Mesendoderm (in vitro differentiated cells): ENCODE data around the gene HNRNPF.
"Not testable (repeated sequence)": the region's sequence is repeated elsewhere in the genome, so short reads cannot be mapped to it uniquely, and the experiment has no call there.

Source experiments
- DNase-seq: peaks from one replicate; pipeline ENCODE4 v3.0.0; 2013
- H2AK5ac ChIP-seq: 2 replicates; pipeline ENCODE4 v1.6.1; 2013; ENCODE audit warnings: low read length, inconsistent platforms
- H2BK120ac ChIP-seq: 2 replicates; pipeline ENCODE4 v1.6.1; 2013; ENCODE audit warnings: low read depth, mild to moderate bottlenecking, low read length, moderate library complexity, mixed read lengths
- H2BK15ac ChIP-seq: replicated peaks from 2 replicates; pipeline ENCODE4 v1.6.1; 2013; ENCODE audit warnings: low read depth, mild to moderate bottlenecking, moderate library complexity
- H2BK5ac ChIP-seq: 2 replicates; pipeline ENCODE4 v1.6.1; 2013; ENCODE audit warnings: low read length, inconsistent platforms
- H3K18ac ChIP-seq: 2 replicates; pipeline ENCODE4 v1.6.1; 2013; ENCODE audit warnings: mild to moderate bottlenecking, low read length, mixed read lengths
- H3K23ac ChIP-seq: one replicate; pipeline ENCODE4 v1.6.1; 2013; ENCODE audit warnings: low read length
- H3K27ac ChIP-seq: 2 replicates; pipeline ENCODE4 v1.5.1; 2013; ENCODE audit warnings: low read depth, mild to moderate bottlenecking, inconsistent platforms, low read length, moderate library complexity
- H3K27me3 ChIP-seq: 2 replicates; pipeline ENCODE4 v1.6.1; 2013; ENCODE audit warnings: low read length, control low read depth, mild to moderate bottlenecking, inconsistent platforms; ENCODE audit not compliant: insufficient read depth, poor library complexity
- H3K36me3 ChIP-seq: 2 replicates; pipeline ENCODE4 v1.6.1; 2013; ENCODE audit warnings: low read length, inconsistent platforms; ENCODE audit not compliant: control insufficient read depth, insufficient read depth
- H3K4ac ChIP-seq: one replicate; pipeline ENCODE4 v1.6.1; 2013; ENCODE audit warnings: low read depth, mild to moderate bottlenecking, low read length, moderate library complexity
- H3K4me1 ChIP-seq: 2 replicates; pipeline ENCODE4 v1.6.1; 2013; ENCODE audit warnings: low read depth, low read length, inconsistent platforms; ENCODE audit not compliant: control insufficient read depth
- H3K4me2 ChIP-seq: 2 replicates; pipeline ENCODE4 v1.6.1; 2013; ENCODE audit warnings: low read length
- H3K4me3 ChIP-seq: 2 replicates; pipeline ENCODE4 v1.5.1; 2013; ENCODE audit warnings: mild to moderate bottlenecking, low read length
- H3K56ac ChIP-seq: one replicate; pipeline ENCODE4 v1.6.1; 2013; ENCODE audit warnings: low read length
- H3K79me1 ChIP-seq: 2 replicates; pipeline ENCODE4 v1.6.1; 2013; ENCODE audit warnings: low read length, inconsistent platforms
- H3K79me2 ChIP-seq: 2 replicates; pipeline ENCODE4 v1.6.1; 2013; ENCODE audit warnings: mild to moderate bottlenecking, low read length; ENCODE audit not compliant: control insufficient read depth, insufficient read depth
- H3K9ac ChIP-seq: 2 replicates; pipeline ENCODE4 v1.6.1; 2013; ENCODE audit warnings: low read length, inconsistent platforms
- H4K5ac ChIP-seq: one replicate; pipeline ENCODE4 v1.6.1; 2013; ENCODE audit warnings: low read length
- H4K8ac ChIP-seq: one replicate; pipeline ENCODE4 v1.6.1; 2013; ENCODE audit warnings: low read depth, mild to moderate bottlenecking, control low read depth, low read length, moderate library complexity
- WGBS: extraction: QIAGEN DNeasy Blood & Tissue Kit; methylation state at CpG from one replicate; pipeline ENCODE4 v1.1.7; 2013; ENCODE audit warnings: low lambda C conversion rate, missing lambda C conversion rate; ENCODE audit not compliant: insufficient coverage; ENCODE audit errors: extremely low coverage; 5-methylcytosine and 5-hydroxymethylcytosine counted together

HNRNPF gene

GRCh38 chr10:43393606-43394360 is 15.2 kb downstream of the HNRNPF start:
- Histone ChIP-seq H3K27me3 (no peaks in the 10 kb centered on the region), H2BK15ac (no peak overlapping the region), H3K4me2 (no peak overlapping the region), H4K8ac (no peak overlapping the region), H3K79me1 (peaks cover 18% of the 10 kb centered on the region), H3K4me3 (no peak overlapping the region), H3K4me1 (peaks cover 7% of the 10 kb centered on the region), H3K23ac (no peak overlapping the region), H3K27ac (no peak overlapping the region), H3K79me2 (peaks cover 77% of the 10 kb centered on the region), H3K9ac (peak overlapping the region; percentile 35), H2BK5ac (no peak overlapping the region), H4K5ac (no peak overlapping the region), H3K56ac (peak overlapping the region; percentile 63), H3K18ac (no peak overlapping the region), H3K4ac (no peak overlapping the region), H2BK120ac (no peak overlapping the region), H3K36me3 (peaks cover 13% of the 10 kb centered on the region), H2AK5ac (no peak overlapping the region)
- WGBS, result no CpG with 5 or more reads among the region's 3 CpGs
- DNase-seq, result no peak

GRCh38 chr10:43393186-43393585 is 15.8 kb downstream of the HNRNPF start:
- H4K5ac ChIP-seq, H2BK120ac ChIP-seq, H3K27me3 ChIP-seq, H4K8ac ChIP-seq, DNase-seq, H2BK15ac ChIP-seq, H3K56ac ChIP-seq, H3K9ac ChIP-seq, H2BK5ac ChIP-seq, H3K18ac ChIP-seq, H3K4me1 ChIP-seq, H3K27ac ChIP-seq, H3K4me3 ChIP-seq, H3K4ac ChIP-seq, H2AK5ac ChIP-seq, H3K23ac ChIP-seq, H3K4me2 ChIP-seq: not testable (repeated sequence)
- WGBS, result no CpG with 5 or more reads among the region's 11 CpGs
- Histone ChIP-seq H3K79me1 (peaks cover 22% of the 10 kb centered on the region), H3K36me3 (peaks cover 16% of the 10 kb centered on the region), H3K79me2 (peaks cover 74% of the 10 kb centered on the region)

- Histone ChIP-seq H2BK15ac (no peak overlapping the region), H3K18ac (no peak overlapping the region), H3K4me3 (no peak overlapping the region), H3K56ac (no peak overlapping the region), H3K9ac (peak overlapping the region; percentile 5), H4K8ac (no peak overlapping the region), H2BK120ac (no peak overlapping the region), H3K36me3 (peaks cover 16% of the 10 kb centered on the region), H3K27me3 (no peaks in the 10 kb centered on the region), H3K4ac (no peak overlapping the region), H3K4me1 (peaks cover 4% of the 10 kb centered on the region), H3K79me1 (peaks cover 22% of the 10 kb centered on the region), H2AK5ac (no peak overlapping the region), H4K5ac (no peak overlapping the region), H2BK5ac (no peak overlapping the region), H3K79me2 (peaks cover 70% of the 10 kb centered on the region), H3K27ac (no peak overlapping the region), H3K4me2 (no peak overlapping the region), H3K23ac (no peak overlapping the region)
- no CpG with 5 or more reads among the region's 3 CpGs for WGBS
- no peak for DNase-seq
Observed at GRCh38 chr10:43392748-43393147, 16.2 kb downstream of the HNRNPF start.

GRCh38 chr10:43391496-43391895 is 17.5 kb downstream of the HNRNPF start:
- H3K9ac ChIP-seq, result no peak overlapping the region
- H3K56ac ChIP-seq, result no peak overlapping the region
- H3K4me1 ChIP-seq, result peaks cover 4% of the 10 kb centered on the region
- no peak overlapping the region for H4K5ac ChIP-seq
- no peak overlapping the region for H2AK5ac ChIP-seq
- no peak overlapping the region for H3K27ac ChIP-seq
- peaks cover 74% of the 10 kb centered on the region for H3K79me2 ChIP-seq
- no peak overlapping the region for H3K4me3 ChIP-seq
- H2BK5ac ChIP-seq, result no peak overlapping the region
- peaks cover 32% of the 10 kb centered on the region for H3K79me1 ChIP-seq
- no peak overlapping the region for H4K8ac ChIP-seq
- H3K18ac ChIP-seq, result no peak overlapping the region
- H2BK15ac ChIP-seq, result no peak overlapping the region
- DNase-seq, result no peak
- no peak overlapping the region for H3K4me2 ChIP-seq
- no peak overlapping the region for H2BK120ac ChIP-seq
- no peak overlapping the region for H3K23ac ChIP-seq
- no peaks in the 10 kb centered on the region for H3K27me3 ChIP-seq
- no CpG with 5 or more reads among the region's 6 CpGs for WGBS
- H3K36me3 ChIP-seq, result peaks cover 27% of the 10 kb centered on the region
- H3K4ac ChIP-seq, result no peak overlapping the region

- peaks cover 4% of the 10 kb centered on the region for H3K4me1 ChIP-seq
- H2BK15ac ChIP-seq, result no peak overlapping the region
- H3K4me3 ChIP-seq, result no peak overlapping the region
- WGBS, result no CpG with 5 or more reads among the region's 7 CpGs
- H2AK5ac ChIP-seq, result no peak overlapping the region
- H3K9ac ChIP-seq, result no peak overlapping the region
- H3K4ac ChIP-seq, result no peak overlapping the region
- H3K4me2 ChIP-seq, result no peak overlapping the region
- H4K8ac ChIP-seq, result no peak overlapping the region
- H3K18ac ChIP-seq, result no peak overlapping the region
- H4K5ac ChIP-seq, result no peak overlapping the region
- no peak overlapping the region for H2BK5ac ChIP-seq
- no peak overlapping the region for H3K27ac ChIP-seq
- peaks cover 32% of the 10 kb centered on the region for H3K79me1 ChIP-seq
- H2BK120ac ChIP-seq, result no peak overlapping the region
- H3K79me2 ChIP-seq, result peaks cover 66% of the 10 kb centered on the region
- DNase-seq, result peak; percentile 83
- peaks cover 27% of the 10 kb centered on the region for H3K36me3 ChIP-seq
- H3K27me3 ChIP-seq, result no peaks in the 10 kb centered on the region
- H3K23ac ChIP-seq, result no peak overlapping the region
- no peak overlapping the region for H3K56ac ChIP-seq
Observed at GRCh38 chr10:43390759-43391158, 18.2 kb downstream of the HNRNPF start.

GRCh38 chr10:43390333-43390732 is 18.7 kb downstream of the HNRNPF start:
- DNase-seq, result no peak
- WGBS, result no CpG with 5 or more reads among the region's 5 CpGs
- H3K27ac ChIP-seq, result no peak overlapping the region

More at GRCh38 chr10:43390333-43390732, 18.7 kb downstream of the HNRNPF start:
- no peak overlapping the region for H4K8ac ChIP-seq
- no peak overlapping the region for H3K56ac ChIP-seq
- no peak overlapping the region for H3K23ac ChIP-seq
- H4K5ac ChIP-seq, result no peak overlapping the region
- H3K9ac ChIP-seq, result no peak overlapping the region
- no peaks in the 10 kb centered on the region for H3K27me3 ChIP-seq
- no peak overlapping the region for H3K18ac ChIP-seq
- peaks cover 4% of the 10 kb centered on the region for H3K4me1 ChIP-seq
- H3K4me3 ChIP-seq, result no peak overlapping the region
- no peak overlapping the region for H3K4me2 ChIP-seq
- H3K79me2 ChIP-seq, result peaks cover 62% of the 10 kb centered on the region
- no peak overlapping the region for H2BK15ac ChIP-seq
- H2AK5ac ChIP-seq, result no peak overlapping the region
- H3K36me3 ChIP-seq, result peaks cover 27% of the 10 kb centered on the region
- peaks cover 32% of the 10 kb centered on the region for H3K79me1 ChIP-seq
- H2BK5ac ChIP-seq, result no peak overlapping the region
- H2BK120ac ChIP-seq, result no peak overlapping the region
- H3K4ac ChIP-seq, result no peak overlapping the region
